HFF-Myc (cell line): ENCODE data around the gene SEMA7A.
"Not testable (repeated sequence)": the region's sequence is repeated elsewhere in the genome, so short reads cannot be mapped to it uniquely, and the experiment has no call there.

Source experiments
- DNase-seq: peaks from one replicate; pipeline ENCODE4 v3.0.0-alpha.2; 2011; ENCODE audit warnings: low read depth; ENCODE audit errors: extremely low read depth
- H3K4me3 ChIP-seq: replicated peaks from 2 replicates; pipeline ENCODE4 v1.5.1; 2011; ENCODE audit warnings: low read depth, mild to moderate bottlenecking, control low read depth, low read length
- TF ChIP-seq, protein P1 (sequence below): IDR thresholded peaks from 2 replicates; pipeline ENCODE4 v1.5.1; 2012; ENCODE audit warnings: mild to moderate bottlenecking, low read depth, low read length, control low read depth; ENCODE audit errors: missing control alignments

SEMA7A gene

DNA sequence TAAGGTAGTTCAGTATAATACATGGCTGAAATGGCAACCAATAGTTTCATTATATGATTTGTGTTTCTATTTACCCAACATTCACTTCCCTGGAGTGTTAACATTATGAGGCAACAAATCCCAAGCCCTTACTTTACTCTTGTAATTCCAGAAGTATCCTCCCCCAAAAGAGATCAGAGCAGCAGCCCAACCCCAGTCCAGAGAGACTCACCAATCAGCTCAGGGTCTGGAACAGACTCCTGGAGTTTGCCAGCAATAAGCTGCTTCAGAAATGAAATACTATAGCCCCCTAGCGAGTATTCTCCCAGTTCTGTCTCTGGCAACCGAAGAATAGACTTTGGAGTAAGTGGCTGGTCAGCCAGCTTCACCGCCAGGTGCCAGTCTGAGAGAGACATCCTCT is 24.7 kb upstream of the SEMA7A start:
- DNase-seq = no peak
- H3K4me3 ChIP-seq = no peak overlapping the region
- TF ChIP-seq, protein P1, sequence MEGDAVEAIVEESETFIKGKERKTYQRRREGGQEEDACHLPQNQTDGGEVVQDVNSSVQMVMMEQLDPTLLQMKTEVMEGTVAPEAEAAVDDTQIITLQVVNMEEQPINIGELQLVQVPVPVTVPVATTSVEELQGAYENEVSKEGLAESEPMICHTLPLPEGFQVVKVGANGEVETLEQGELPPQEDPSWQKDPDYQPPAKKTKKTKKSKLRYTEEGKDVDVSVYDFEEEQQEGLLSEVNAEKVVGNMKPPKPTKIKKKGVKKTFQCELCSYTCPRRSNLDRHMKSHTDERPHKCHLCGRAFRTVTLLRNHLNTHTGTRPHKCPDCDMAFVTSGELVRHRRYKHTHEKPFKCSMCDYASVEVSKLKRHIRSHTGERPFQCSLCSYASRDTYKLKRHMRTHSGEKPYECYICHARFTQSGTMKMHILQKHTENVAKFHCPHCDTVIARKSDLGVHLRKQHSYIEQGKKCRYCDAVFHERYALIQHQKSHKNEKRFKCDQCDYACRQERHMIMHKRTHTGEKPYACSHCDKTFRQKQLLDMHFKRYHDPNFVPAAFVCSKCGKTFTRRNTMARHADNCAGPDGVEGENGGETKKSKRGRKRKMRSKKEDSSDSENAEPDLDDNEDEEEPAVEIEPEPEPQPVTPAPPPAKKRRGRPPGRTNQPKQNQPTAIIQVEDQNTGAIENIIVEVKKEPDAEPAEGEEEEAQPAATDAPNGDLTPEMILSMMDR = no peak

DNA sequence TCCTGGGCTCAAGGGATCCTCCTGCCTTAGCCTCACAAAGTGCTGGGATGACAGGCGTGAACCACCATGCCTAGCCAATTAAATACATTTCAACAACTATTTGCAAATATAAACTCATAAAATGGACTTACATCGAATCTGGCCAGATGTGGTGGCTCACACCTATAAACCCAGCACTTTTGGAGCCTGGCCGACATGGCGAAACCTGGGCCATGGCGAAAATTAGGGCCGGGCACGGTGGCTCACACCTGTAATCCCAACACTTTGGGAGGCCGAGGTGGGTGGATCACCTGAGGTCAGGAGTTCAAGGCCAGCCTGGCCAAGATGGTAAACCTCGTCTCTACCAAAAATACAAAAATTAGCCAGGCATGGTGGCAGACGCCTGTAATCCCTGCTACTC is 23.3 kb upstream of the SEMA7A start:
- not testable (repeated sequence) for DNase-seq, H3K4me3 ChIP-seq

DNA sequence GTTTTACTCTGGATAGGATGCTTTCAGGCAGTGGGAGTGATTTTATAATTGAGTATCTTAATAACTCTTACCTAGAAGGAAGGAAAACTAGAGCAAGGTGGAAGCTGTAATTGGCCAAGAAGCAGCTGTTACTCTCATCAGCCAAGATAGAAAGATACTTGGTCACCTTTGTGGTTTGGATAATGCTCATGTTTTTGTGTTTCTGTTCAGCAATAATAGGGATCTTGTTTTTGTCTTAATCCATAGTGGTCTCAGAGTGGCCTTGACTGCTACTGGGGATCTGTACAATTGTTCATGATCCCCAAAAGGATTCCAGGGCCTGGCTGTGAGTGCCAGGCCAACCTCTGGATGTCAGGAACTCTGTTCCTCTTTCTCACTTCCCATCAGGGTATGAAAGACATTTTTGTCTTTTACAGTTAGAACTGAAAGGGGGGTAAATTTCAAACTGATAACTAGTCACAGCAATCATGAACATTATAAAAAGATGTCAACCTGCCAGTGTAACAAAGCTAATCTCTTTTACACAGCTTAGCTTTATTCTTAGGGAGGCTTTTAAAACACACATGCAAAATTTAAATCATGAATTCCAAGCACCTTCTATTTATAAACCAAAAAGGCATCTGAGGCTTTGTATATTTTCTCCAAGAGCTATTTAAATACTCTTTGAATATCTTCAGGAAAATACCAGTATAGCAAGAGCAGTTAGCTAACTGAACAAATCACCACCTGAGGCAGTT is 21.2 kb upstream of the SEMA7A start:
- no peak for DNase-seq
- TF ChIP-seq, protein P1 = no peak

DNA sequence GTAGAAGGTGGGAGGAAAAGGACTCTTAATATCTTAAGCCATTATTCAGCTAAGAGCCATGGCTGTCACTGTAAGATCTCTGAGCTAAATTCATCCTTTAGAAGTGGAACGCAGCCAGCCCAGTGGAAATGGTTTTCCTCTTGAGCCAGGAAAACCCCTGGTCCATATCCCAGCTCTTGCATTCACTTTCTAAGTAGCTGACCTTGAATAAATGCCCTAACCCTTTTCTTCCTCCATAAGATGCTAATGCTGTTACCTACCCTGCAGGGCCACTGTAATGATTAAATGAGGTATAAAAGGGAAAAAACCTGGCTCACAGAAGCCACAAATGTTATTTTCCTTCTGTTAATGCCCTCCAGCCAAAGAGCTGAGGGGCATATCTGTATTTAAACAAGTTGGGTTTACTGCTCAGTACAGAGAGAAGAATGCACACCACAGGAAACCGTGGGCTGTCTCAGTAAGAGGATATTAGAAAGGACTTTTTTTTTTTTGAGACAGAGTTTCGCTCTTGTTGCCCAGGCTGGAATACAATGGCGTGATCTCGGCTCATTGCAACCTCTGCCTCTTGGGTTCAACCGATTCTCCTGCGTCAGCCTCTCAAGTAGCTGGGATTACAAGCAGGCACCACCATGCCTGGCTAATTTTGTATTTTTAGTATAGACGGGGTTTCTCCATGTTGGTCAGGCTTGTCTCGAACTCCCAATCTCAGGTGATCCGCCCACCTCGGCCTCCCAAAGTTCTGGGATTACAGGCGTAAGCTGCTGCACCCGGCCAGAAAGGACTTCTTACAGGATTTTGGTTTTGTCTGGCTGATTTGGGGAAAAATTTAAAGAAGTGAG is 20.4 kb upstream of the SEMA7A start:
- no peak for DNase-seq

More for the DNA sequence above, 21.2 kb upstream of the SEMA7A start:
- H3K4me3 ChIP-seq = no peak overlapping the region

DNA sequence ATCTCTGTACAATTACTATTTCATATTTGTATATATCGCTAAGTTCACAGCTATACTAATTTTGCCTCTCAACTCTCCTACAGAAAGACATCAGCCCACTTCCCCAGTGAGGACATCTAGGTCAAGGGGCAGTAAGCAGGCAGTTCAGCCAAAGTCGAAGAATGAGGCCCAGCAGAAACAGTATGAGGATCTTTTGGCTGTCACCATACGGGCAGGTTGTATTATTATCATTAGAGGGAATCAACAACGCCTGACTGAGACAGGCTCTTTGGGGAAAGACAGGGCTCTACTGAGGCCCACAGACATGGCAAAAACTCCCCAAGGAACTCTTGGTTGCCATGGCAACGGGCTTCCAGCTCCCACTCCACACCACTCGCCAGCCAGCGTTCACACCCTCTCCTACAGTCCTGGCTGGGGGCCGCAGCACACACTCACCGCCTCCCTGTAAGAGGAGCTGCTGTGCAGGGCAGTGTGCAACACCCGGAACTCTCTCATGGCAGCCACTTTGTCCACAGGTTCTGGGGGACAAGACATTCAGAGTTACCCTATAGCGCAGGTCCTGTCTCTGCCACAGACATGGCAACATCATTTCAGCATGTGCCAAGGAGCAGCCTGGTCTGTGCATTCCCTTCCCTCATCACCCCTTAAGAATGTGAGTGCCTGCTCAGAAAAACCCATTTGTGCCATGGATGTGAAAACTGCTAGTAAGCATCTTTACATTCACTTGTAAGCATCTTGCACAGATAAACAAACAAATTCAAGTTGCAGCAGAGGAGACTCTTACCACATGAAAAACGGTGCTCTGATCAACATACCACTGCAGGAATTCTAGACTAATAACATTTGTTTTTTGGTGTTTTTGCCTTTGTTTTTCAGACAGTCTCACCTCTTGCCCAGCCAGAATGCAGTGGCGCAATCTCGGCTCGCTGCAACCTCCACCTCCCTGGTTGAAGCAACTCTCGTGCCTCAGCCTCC is 18.4 kb upstream of the SEMA7A start:
- no peak overlapping the region for H3K4me3 ChIP-seq
- no peak for DNase-seq
- TF ChIP-seq, protein P1 = no peak

More for the DNA sequence above, 20.4 kb upstream of the SEMA7A start:
- H3K4me3 ChIP-seq = no peak overlapping the region
- TF ChIP-seq, protein P1 = no peak

DNA sequence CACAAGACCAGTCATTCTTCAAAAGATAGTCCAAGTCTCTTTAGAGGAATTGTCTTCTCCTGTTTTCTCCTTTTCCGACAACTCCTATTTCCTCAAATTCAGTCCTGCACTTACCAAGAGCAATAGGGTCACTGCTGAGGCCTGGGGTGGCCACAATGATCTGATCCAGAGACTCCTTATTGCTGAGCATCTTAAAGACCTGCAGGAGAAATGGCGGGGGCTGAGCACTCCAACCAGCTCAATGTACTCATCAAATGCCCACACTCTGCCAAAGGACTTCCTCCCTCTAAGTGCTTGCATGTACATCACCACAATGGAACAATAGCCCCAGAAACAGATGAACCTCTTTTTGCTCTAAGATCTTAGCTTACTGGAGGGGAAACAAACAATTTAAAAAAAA is 17.6 kb upstream of the SEMA7A start:
- TF ChIP-seq, protein P1 = no peak
- DNase-seq = no peak
- no peak overlapping the region for H3K4me3 ChIP-seq
